Ovary (tissue), 3 donors: ENCODE measurements around the gene AP5S1.

ENCODE experiments used
- CTCF ChIP-seq, 3 donors: fragments of 450-650 bp in 2 of 3; fragments of 200-600 bp in 1 of 3; IDR thresholded peaks; one replicate each; pipeline versions ENCODE4 v1.5.1 to v1.8.0; 2016 to 2022; ENCODE audit warnings: antibody characterized with exemption in 3 of 3, mild to moderate bottlenecking in 1 of 3
- POLR2A ChIP-seq: fragments of 450-650 bp; IDR thresholded peaks from one replicate; pipeline ENCODE4 v1.6.1; 2017; ENCODE audit warnings: antibody characterized with exemption, mild to moderate bottlenecking, moderate library complexity
- donor health status: DM: no; HTN: no; CAD: no.

DNA sequence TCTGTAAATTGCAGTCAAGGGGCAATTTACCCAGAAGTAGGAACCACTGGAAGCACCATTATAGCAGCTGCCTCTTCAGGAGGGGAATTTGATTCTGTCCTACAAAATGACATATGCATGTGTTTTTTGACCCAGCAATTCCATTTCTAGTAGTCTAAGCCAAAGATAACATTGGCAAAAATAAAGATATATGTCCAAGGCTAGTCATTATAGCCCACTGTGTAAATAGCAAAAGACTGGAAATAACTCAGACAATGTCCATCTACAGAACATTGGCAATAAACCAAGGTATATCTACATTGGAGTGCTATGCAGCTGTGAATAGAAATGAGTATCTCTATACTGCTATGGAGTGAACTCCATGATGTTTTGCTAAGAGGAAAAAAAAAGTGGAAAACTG is 56.3 kb downstream of the AP5S1 start:
- TF ChIP-seq CTCF (IDR thresholded peaks at IDR 0.05) (no peak), POLR2A (no peak)
